Endothelial cell of umbilical vein (primary cell): Measurements from ENCODE around the gene CAMSAP1. TPM values are rescaled to one million over a fixed set of nuclear protein-coding genes. Genes with fewer than 3 reads are reported as not detected.

Experiments used
- BruUV-seq: library from RNA; stranded (reverse); fragments of 400-500 nt; replicated peaks from 2 replicates; lab custom pipeline; 2021; lab: Mats Ljungman, UMichigan
- CTCF ChIA-PET: fragments of 300-600, 350-600 bp; sonication (Branson Sonifier 250); formaldehyde crosslinking; loops from one replicate; lab custom pipeline; 2021; ENCODE audit warnings: antibody characterized with exemption, inconsistent platforms; lab: Charles Lee
- POLR2A ChIA-PET: fragments of 300-600, 350-600 bp; sonication (Branson Sonifier 250); formaldehyde crosslinking; loops from one replicate; lab custom pipeline; 2021; ENCODE audit warnings: antibody characterized with exemption, inconsistent platforms; lab: Charles Lee
- DNase-seq: peaks from one replicate; pipeline ENCODE4 v3.0.0-alpha.2; 2011; ENCODE audit warnings: low read depth, low spot score
- FAIRE-seq: peaks from 2 replicates; lab custom pipeline; 2011; peaks lifted over from hg19 to GRCh38; lab: Jason Lieb, UNC
- H2AFZ ChIP-seq: 2 replicates; pipeline ENCODE4 v1.6.0; 2012; ENCODE audit warnings: low read depth, low read length, control low read depth, inconsistent platforms
- H3K27ac ChIP-seq: 2 replicates; pipeline ENCODE4 v1.5.1; 2011; ENCODE audit warnings: low read depth, mild to moderate bottlenecking, control low read depth, low read length, moderate library complexity; ENCODE audit not compliant: insufficient read depth
- H3K27me3 ChIP-seq, 2 experiments: 2 replicates each; pipeline versions ENCODE4 v1.6.0 to v1.6.1; 2011; ENCODE audit warnings: low read length in 2 of 2, mixed read lengths in 1 of 2; ENCODE audit not compliant: control insufficient read depth in 2 of 2, insufficient read depth in 2 of 2
- H3K36me3 ChIP-seq, 2 experiments: 2 replicates in 1 of 2; 3 replicates in 1 of 2; pipeline ENCODE4 v1.5.1; 2011; ENCODE audit warnings: low read length in 2 of 2, mild to moderate bottlenecking in 1 of 2, moderate library complexity in 1 of 2; ENCODE audit not compliant: control insufficient read depth in 2 of 2, insufficient read depth in 2 of 2; ENCODE audit errors: extremely low read depth in 1 of 2
- H3K4me1 ChIP-seq: 3 replicates; pipeline ENCODE4 v1.5.1; 2011; ENCODE audit warnings: mild to moderate bottlenecking, low read length; ENCODE audit not compliant: control insufficient read depth, insufficient read depth; ENCODE audit errors: extremely low read depth
- H3K4me2 ChIP-seq: 2 replicates; pipeline ENCODE4 v1.6.1; 2011; ENCODE audit warnings: low read length, control low read depth, mixed read lengths; ENCODE audit not compliant: insufficient read depth
- H3K4me3 ChIP-seq, 3 experiments: fragments of 200-600 bp in 1 of 3; sonication (generic), shearing (Covaris generic) in 1 of 3; replicated peaks in 1 of 3; 2 replicates each; pipeline ENCODE4 v1.5.1; 2011 to 2016; ENCODE audit warnings: control low read depth in 3 of 3, low read length in 3 of 3, mild to moderate bottlenecking in 2 of 3, inconsistent platforms in 1 of 3, low read depth in 1 of 3, moderate library complexity in 1 of 3; ENCODE audit not compliant: insufficient read depth in 1 of 3
- H3K79me2 ChIP-seq: 2 replicates; pipeline ENCODE4 v1.6.0; 2012; ENCODE audit warnings: low read length, inconsistent platforms; ENCODE audit not compliant: control insufficient read depth, insufficient read depth
- H3K9ac ChIP-seq: replicated peaks from 2 replicates; pipeline ENCODE3; 2011; ENCODE audit warnings: low read length, control low read depth; ENCODE audit not compliant: insufficient read depth; ENCODE audit errors: extremely low read depth
- H3K9me1 ChIP-seq: replicated peaks from 3 replicates; pipeline ENCODE4 v1.6.0; 2011; ENCODE audit warnings: mild to moderate bottlenecking, low read length; ENCODE audit not compliant: control insufficient read depth, insufficient read depth; ENCODE audit errors: extremely low read depth
- H3K9me3 ChIP-seq: replicated peaks from 2 replicates; pipeline ENCODE4 v1.5.1; 2012; ENCODE audit warnings: low read length, inconsistent platforms; ENCODE audit not compliant: control insufficient read depth, insufficient read depth
- H4K20me1 ChIP-seq: replicated peaks from 2 replicates; pipeline ENCODE3; 2011; ENCODE audit warnings: mild to moderate bottlenecking, low read length; ENCODE audit not compliant: control insufficient read depth, insufficient read depth; ENCODE audit errors: extremely low read depth
- EZH2 ChIP-seq: IDR thresholded peaks from 2 replicates; pipeline ENCODE4 v1.6.1; 2012; ENCODE audit warnings: borderline replicate concordance, low read depth, mild to moderate bottlenecking, moderate library complexity, low read length, inconsistent platforms; ENCODE audit not compliant: severe bottlenecking
- FOS ChIP-seq: IDR thresholded peaks from 2 replicates; pipeline ENCODE4 v1.6.1; 2011; ENCODE audit warnings: mild to moderate bottlenecking, low read length, moderate library complexity, borderline replicate concordance; ENCODE audit not compliant: insufficient read depth
- GATA2 ChIP-seq: IDR thresholded peaks from 2 replicates; pipeline ENCODE4 v1.7.0; 2011; ENCODE audit warnings: low read depth, mild to moderate bottlenecking, moderate library complexity, mixed read lengths, low read length; ENCODE audit not compliant: insufficient read length, insufficient read depth
- JUN ChIP-seq: IDR thresholded peaks from 2 replicates; pipeline ENCODE4 v1.6.1; 2011; ENCODE audit warnings: borderline replicate concordance, low read depth; ENCODE audit not compliant: insufficient read length, insufficient read depth
- MYC ChIP-seq: IDR thresholded peaks from one replicate; pipeline ENCODE4 v1.6.1; 2011; ENCODE audit warnings: mild to moderate bottlenecking, low read depth, low read length
- POLR2A ChIP-seq: IDR thresholded peaks from 2 replicates; pipeline ENCODE4 v1.6.1; 2012; ENCODE audit warnings: low read depth, mild to moderate bottlenecking, control low read depth, low read length
- POLR2AphosphoS5 ChIP-seq: IDR thresholded peaks from 2 replicates; pipeline ENCODE4 v1.6.1; 2012; ENCODE audit warnings: low read depth, mild to moderate bottlenecking, control low read depth, low read length, moderate library complexity; ENCODE audit not compliant: insufficient read depth
- dilution Hi-C: fragments of 300-500 bp; cut with MboI; formaldehyde crosslinking; loops from one replicate; pipeline ENCODE4 v1.15.0; 2019; ENCODE audit warnings: low sequenced_read_pairs; ENCODE audit not compliant: extremely low pct_ligation_motif_present
- intact Hi-C: fragments of 100-400 bp; cut with micrococcal nuclease; formaldehyde crosslinking; loops from one replicate; pipeline ENCODE4 v1.10.0; 2022
- polyA plus RNA-seq, 4 experiments: library from polyadenylated mRNA; depleted of rRNA in 3 of 4; stranded (reverse) in 3 of 4; unstranded in 1 of 4; fragments of >200 nt; gene quantifications; 2 replicates each; pipeline versions ENCODE4 v1.2.1 to v1.2.3, GENCODE V29; 2011 to 2012; ENCODE audit warnings: missing spikeins in 1 of 4
- total RNA-seq: library from RNA; stranded (reverse); gene quantifications from 2 replicates; pipeline ENCODE4 v1.2.3, GENCODE V29; 2021
- TF ChIP-seq, protein P1 (sequence below), 2 donors: IDR thresholded peaks; 1 replicate in 1 of 2; 2 replicates in 1 of 2; pipeline ENCODE4 v1.5.1; 2011; ENCODE audit warnings: low read length in 2 of 2, mild to moderate bottlenecking in 2 of 2, moderate library complexity in 2 of 2, control low read depth in 1 of 2, inconsistent platforms in 1 of 2, low read depth in 1 of 2; ENCODE audit not compliant: insufficient read depth in 1 of 2; ENCODE audit errors: extremely low read depth in 1 of 2
- TF ChIP-seq, protein P2 (sequence below): IDR thresholded peaks from 2 replicates; pipeline ENCODE4 v1.6.1; 2011; ENCODE audit not compliant: insufficient read depth, insufficient read length

CAMSAP1 gene
- total and polyA plus RNA-seq, 2 donors (not counting 3 experiments of a cell fraction or from before 2014, with no cell fraction given), result 8.1 to 25.5 TPM

DNA sequence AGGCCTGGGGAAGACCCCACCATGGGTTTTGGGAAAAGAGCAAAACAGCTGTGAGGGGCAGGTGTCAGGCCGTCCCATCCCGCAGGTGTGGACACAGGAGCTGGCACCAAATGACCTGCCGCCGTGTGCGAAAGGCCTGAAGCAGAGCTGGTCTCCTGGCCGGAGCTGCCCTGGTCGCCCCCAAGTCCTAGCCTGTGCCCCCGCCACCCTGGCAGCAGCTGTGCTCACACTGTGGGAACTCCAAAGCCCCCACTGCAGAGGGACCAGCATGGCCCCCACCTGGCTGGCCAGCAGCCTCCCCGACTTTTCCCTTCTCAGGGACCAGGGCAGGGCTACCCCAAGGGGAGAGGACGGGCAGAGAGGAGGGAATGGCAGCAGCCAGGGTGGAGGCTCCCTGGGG is 117.0 kb downstream of the CAMSAP1 start:
- POLR2A ChIA-PET, result interaction anchor here (0.7 kb wide), 1 partner anchor 521 kb away, joined by 5 read pairs; no protein-coding TSS in a partner anchor
- TF ChIP-seq EZH2, result no peak
- TF ChIP-seq GATA2, result no peak
- TF ChIP-seq, protein P1, sequence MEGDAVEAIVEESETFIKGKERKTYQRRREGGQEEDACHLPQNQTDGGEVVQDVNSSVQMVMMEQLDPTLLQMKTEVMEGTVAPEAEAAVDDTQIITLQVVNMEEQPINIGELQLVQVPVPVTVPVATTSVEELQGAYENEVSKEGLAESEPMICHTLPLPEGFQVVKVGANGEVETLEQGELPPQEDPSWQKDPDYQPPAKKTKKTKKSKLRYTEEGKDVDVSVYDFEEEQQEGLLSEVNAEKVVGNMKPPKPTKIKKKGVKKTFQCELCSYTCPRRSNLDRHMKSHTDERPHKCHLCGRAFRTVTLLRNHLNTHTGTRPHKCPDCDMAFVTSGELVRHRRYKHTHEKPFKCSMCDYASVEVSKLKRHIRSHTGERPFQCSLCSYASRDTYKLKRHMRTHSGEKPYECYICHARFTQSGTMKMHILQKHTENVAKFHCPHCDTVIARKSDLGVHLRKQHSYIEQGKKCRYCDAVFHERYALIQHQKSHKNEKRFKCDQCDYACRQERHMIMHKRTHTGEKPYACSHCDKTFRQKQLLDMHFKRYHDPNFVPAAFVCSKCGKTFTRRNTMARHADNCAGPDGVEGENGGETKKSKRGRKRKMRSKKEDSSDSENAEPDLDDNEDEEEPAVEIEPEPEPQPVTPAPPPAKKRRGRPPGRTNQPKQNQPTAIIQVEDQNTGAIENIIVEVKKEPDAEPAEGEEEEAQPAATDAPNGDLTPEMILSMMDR (IDR thresholded peaks at IDR 0.05; ENCODE audit: extremely low read depth in 1 of 2, insufficient read depth in 1 of 2, low read depth in 1 of 2, low read length in 2 of 2), result no peak
- no peak for TF ChIP-seq POLR2A
- no peak for TF ChIP-seq JUN
- TF ChIP-seq, protein P2, sequence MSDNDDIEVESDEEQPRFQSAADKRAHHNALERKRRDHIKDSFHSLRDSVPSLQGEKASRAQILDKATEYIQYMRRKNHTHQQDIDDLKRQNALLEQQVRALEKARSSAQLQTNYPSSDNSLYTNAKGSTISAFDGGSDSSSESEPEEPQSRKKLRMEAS, result no peak
- TF ChIP-seq POLR2AphosphoS5, result no peak
- TF ChIP-seq FOS, result no peak
- no peak for TF ChIP-seq MYC
- Histone ChIP-seq H3K9me1 (no peaks in the 10 kb centered on the region), H3K27me3 (no peaks in the 10 kb centered on the region), H4K20me1 (no peaks in the 10 kb centered on the region), H3K79me2 (no peaks in the 10 kb centered on the region), H3K9ac (no peak overlapping the region), H3K9me3 (no peaks in the 10 kb centered on the region), H3K36me3 (no peaks in the 10 kb centered on the region), H3K4me2 (no peak overlapping the region), H2AFZ (no peak overlapping the region), H3K4me1 (no peaks in the 10 kb centered on the region), H3K27ac (no peak overlapping the region), H3K4me3 (no peak overlapping the region)
- CTCF ChIA-PET, result no interaction called here
- no TSS peak for BruUV-seq
- DNase-seq (no peak), FAIRE-seq (no peak)
- intact Hi-C loops (no loop called here), dilution Hi-C loops (no loop called here)
